Measurements from ENCODE around the gene ALOX5AP. TPM values are rescaled to one million over a fixed set of nuclear protein-coding genes. Genes with fewer than 3 reads are reported as not detected.

The ALOX5AP gene
- total and polyA plus RNA-seq, 5 donors from 2014 or later = 80.4 to 544 (median 363) TPM

- Mint-ChIP-seq H3K4me3 (no peak overlapping the region), H3K4me1 (no peaks in the 10 kb centered on the region), H3K36me3 (peaks cover 4% of the 10 kb centered on the region), H3K9me3 (no peaks in the 10 kb centered on the region), H3K27ac (no peak overlapping the region), H3K27me3 (peaks cover 10% of the 10 kb centered on the region)
- Histone ChIP-seq H3K4me3 (ENCODE audit: low read depth, low read length) (no peak overlapping the region), H3K36me3 (ENCODE audit: control insufficient read depth, insufficient read depth, low read length) (no peaks in the 10 kb centered on the region), H3K9me3 (ENCODE audit: control insufficient read depth in 2 of 2, low read length in 2 of 2) (no peaks in the 10 kb centered on the region), H3K4me1 (ENCODE audit: control insufficient read depth, insufficient read depth, low read length, poor library complexity, severe bottlenecking) (no peaks in the 10 kb centered on the region), H3K27me3 (ENCODE audit: control insufficient read depth, insufficient read depth, low read length) (no peaks in the 10 kb centered on the region), H3K27ac (ENCODE audit: insufficient read depth, low read length, poor library complexity, severe bottlenecking) (no peak overlapping the region)
- ATAC-seq (ENCODE audit: low read depth in 2 of 2) (no peak), DNase-seq (no peak)
Observed at GRCh38 chr13:30810261-30810701, 74.9 kb downstream of the ALOX5AP start.

- Mint-ChIP-seq H3K36me3 (peaks cover 4% of the 10 kb centered on the region), H3K4me1 (no peaks in the 10 kb centered on the region), H3K27me3 (peaks cover 10% of the 10 kb centered on the region), H3K27ac (no peak overlapping the region), H3K9me3 (no peaks in the 10 kb centered on the region), H3K4me3 (no peak overlapping the region)
- Histone ChIP-seq H3K27me3 (ENCODE audit: control insufficient read depth, insufficient read depth, low read length) (no peaks in the 10 kb centered on the region), H3K4me3 (ENCODE audit: low read depth, low read length) (no peak overlapping the region), H3K36me3 (ENCODE audit: control insufficient read depth, insufficient read depth, low read length) (no peaks in the 10 kb centered on the region), H3K27ac (ENCODE audit: insufficient read depth, low read length, poor library complexity, severe bottlenecking) (no peak overlapping the region), H3K4me1 (ENCODE audit: control insufficient read depth, insufficient read depth, low read length, poor library complexity, severe bottlenecking) (no peaks in the 10 kb centered on the region), H3K9me3 (ENCODE audit: control insufficient read depth in 2 of 2, low read length in 2 of 2) (no peaks in the 10 kb centered on the region)
- DNase-seq = no peak
- no peak for ATAC-seq (ENCODE audit: low read depth in 2 of 2)
Observed at GRCh38 chr13:30810801-30811200, 75.5 kb downstream of the ALOX5AP start.

Other genes with a start within 250 kb of the ALOX5AP start
- 37.2 TPM for gene USPL1, start 117.6 kb upstream of the ALOX5AP start, total RNA-seq
- 10 to 100 TPM; 11.9 to 19.7 (median 15.6) TPM for gene USPL1, start 117.6 kb upstream of the ALOX5AP start, polyA plus RNA-seq
- not detected for gene MEDAG, start 170.7 kb downstream of the ALOX5AP start, total RNA-seq
- gene MEDAG, start 170.7 kb downstream of the ALOX5AP start, polyA plus RNA-seq = under 1 TPM in 1 of 4 donors, not detected in 3; 0.11 TPM
- not detected for gene TEX26, start 197.1 kb downstream of the ALOX5AP start, total RNA-seq
- not detected for gene TEX26, start 197.1 kb downstream of the ALOX5AP start, polyA plus RNA-seq